Measurements from ENCODE around the gene LCN6. TPM values are rescaled to one million over a fixed set of nuclear protein-coding genes. Genes with fewer than 3 reads are reported as not detected.
A peak's percentile ranks its signal among the peaks of the same experiment; 100 is the strongest.

The LCN6 gene
- total and polyA plus RNA-seq, 2 of the 13 experiments (the other 11 are each of a cell fraction or from before 2014, with no cell fraction given) = not detected

DNA sequence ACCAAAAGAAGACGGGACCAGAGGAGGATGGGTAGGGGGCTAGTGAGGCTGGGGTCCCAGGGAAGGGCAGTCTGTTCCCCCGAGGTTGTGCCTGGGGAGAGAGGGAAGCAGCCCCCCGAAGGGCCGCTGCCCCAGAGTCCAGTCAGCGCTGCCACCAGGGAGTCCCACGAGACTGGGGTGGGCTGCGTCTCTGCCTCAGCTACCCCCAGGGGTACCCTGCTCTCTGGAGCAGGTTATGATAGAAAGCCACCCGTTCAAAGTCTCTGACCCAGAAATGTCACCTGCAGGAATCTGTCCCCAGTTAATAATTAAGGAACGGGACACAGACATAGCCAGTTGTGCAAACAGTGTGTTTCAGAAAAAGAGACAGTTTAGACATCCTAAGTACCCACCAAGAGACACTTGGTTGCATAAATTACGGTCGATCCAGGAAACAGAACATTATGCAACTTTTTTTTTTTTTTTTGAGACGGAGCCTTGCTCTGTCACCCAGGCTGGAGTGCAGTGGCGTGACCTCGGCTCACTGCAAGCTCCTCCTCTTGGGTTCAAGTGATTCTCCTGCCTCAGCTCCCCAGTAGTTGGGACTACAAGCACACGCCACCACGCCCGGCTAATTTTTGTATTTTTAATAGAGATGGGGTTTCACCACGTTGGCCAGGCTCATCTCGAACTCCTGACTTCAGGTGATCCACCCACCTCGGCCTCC, 50.4 kb downstream of the LCN6 start (continued):
- TF ChIP-seq, protein P1, sequence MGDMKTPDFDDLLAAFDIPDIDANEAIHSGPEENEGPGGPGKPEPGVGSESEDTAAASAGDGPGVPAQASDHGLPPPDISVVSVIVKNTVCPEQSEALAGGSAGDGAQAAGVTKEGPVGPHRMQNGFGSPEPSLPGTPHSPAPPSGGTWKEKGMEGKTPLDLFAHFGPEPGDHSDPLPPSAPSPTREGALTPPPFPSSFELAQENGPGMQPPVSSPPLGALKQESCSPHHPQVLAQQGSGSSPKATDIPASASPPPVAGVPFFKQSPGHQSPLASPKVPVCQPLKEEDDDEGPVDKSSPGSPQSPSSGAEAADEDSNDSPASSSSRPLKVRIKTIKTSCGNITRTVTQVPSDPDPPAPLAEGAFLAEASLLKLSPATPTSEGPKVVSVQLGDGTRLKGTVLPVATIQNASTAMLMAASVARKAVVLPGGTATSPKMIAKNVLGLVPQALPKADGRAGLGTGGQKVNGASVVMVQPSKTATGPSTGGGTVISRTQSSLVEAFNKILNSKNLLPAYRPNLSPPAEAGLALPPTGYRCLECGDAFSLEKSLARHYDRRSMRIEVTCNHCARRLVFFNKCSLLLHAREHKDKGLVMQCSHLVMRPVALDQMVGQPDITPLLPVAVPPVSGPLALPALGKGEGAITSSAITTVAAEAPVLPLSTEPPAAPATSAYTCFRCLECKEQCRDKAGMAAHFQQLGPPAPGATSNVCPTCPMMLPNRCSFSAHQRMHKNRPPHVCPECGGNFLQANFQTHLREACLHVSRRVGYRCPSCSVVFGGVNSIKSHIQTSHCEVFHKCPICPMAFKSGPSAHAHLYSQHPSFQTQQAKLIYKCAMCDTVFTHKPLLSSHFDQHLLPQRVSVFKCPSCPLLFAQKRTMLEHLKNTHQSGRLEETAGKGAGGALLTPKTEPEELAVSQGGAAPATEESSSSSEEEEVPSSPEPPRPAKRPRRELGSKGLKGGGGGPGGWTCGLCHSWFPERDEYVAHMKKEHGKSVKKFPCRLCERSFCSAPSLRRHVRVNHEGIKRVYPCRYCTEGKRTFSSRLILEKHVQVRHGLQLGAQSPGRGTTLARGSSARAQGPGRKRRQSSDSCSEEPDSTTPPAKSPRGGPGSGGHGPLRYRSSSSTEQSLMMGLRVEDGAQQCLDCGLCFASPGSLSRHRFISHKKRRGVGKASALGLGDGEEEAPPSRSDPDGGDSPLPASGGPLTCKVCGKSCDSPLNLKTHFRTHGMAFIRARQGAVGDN (CRISPR knock-in tag; IDR thresholded peaks at IDR 0.05) = peak; percentile 47; the same call in 1 of the 2 replicates
- TF ChIP-seq TEAD3 (CRISPR knock-in tag; optimal IDR thresholded peaks at IDR 0.05; ENCODE audit: borderline replicate concordance) (peak; percentile 26), PHB2 (IDR thresholded peaks at IDR 0.05; ENCODE audit: partially characterized antibody) (no peak), HNF4A (CRISPR knock-in tag; IDR thresholded peaks at IDR 0.05) (peak; percentile 81), ZNF749 (CRISPR knock-in tag; IDR thresholded peaks at IDR 0.05; ENCODE audit: borderline replicate concordance) (no peak), ISL2 (CRISPR knock-in tag; IDR thresholded peaks at IDR 0.05) (peak; percentile 28; the same call in 1 of the 2 replicates), ZBTB38 (CRISPR knock-in tag; IDR thresholded peaks at IDR 0.05) (no peak), CBFB (CRISPR knock-in tag; IDR thresholded peaks at IDR 0.05) (no peak), TCF7L2 (IDR thresholded peaks at IDR 0.05; ENCODE audit: low read depth, low read length) (no peak), ZNF879 (CRISPR knock-in tag; IDR thresholded peaks at IDR 0.05) (no peak), MAFF (IDR thresholded peaks at IDR 0.05; ENCODE audit: low read depth, low read length) (no peak), FIP1L1 (IDR thresholded peaks at IDR 0.05; ENCODE audit: borderline replicate concordance, insufficient read depth, low read depth, low read length) (no peak), ZNF496 (CRISPR knock-in tag; IDR thresholded peaks at IDR 0.05; ENCODE audit: insufficient replicate concordance) (no peak)
- TF ChIP-seq, protein P2, sequence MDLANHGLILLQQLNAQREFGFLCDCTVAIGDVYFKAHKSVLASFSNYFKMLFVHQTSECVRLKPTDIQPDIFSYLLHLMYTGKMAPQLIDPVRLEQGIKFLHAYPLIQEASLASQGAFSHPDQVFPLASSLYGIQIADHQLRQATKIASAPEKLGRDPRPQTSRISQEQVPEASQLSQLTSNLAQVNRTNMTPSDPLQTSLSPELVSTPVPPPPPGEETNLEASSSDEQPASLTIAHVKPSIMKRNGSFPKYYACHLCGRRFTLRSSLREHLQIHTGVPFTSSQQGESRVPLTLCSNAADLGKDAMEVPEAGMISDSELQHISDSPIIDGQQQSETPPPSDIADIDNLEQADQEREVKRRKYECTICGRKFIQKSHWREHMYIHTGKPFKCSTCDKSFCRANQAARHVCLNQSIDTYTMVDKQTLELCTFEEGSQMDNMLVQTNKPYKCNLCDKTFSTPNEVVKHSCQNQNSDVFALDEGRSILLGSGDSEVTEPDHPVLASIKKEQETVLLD (CRISPR knock-in tag; IDR thresholded peaks at IDR 0.05; ENCODE audit: low read depth) = no peak
- TF ChIP-seq, protein P3, sequence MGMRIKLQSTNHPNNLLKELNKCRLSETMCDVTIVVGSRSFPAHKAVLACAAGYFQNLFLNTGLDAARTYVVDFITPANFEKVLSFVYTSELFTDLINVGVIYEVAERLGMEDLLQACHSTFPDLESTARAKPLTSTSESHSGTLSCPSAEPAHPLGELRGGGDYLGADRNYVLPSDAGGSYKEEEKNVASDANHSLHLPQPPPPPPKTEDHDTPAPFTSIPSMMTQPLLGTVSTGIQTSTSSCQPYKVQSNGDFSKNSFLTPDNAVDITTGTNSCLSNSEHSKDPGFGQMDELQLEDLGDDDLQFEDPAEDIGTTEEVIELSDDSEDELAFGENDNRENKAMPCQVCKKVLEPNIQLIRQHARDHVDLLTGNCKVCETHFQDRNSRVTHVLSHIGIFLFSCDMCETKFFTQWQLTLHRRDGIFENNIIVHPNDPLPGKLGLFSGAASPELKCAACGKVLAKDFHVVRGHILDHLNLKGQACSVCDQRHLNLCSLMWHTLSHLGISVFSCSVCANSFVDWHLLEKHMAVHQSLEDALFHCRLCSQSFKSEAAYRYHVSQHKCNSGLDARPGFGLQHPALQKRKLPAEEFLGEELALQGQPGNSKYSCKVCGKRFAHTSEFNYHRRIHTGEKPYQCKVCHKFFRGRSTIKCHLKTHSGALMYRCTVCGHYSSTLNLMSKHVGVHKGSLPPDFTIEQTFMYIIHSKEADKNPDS (CRISPR knock-in tag; IDR thresholded peaks at IDR 0.05) = no peak
- TF ChIP-seq, protein P4, sequence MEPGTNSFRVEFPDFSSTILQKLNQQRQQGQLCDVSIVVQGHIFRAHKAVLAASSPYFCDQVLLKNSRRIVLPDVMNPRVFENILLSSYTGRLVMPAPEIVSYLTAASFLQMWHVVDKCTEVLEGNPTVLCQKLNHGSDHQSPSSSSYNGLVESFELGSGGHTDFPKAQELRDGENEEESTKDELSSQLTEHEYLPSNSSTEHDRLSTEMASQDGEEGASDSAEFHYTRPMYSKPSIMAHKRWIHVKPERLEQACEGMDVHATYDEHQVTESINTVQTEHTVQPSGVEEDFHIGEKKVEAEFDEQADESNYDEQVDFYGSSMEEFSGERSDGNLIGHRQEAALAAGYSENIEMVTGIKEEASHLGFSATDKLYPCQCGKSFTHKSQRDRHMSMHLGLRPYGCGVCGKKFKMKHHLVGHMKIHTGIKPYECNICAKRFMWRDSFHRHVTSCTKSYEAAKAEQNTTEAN (CRISPR knock-in tag; conservative IDR thresholded peaks at IDR 0.05) = peak; percentile 94
- TF ChIP-seq, protein P5, sequence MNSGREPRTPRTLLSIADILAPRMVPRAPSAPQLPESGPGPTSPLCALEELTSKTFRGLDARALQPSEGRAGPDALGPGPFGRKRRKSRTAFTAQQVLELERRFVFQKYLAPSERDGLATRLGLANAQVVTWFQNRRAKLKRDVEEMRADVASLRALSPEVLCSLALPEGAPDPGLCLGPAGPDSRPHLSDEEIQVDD (CRISPR knock-in tag; IDR thresholded peaks at IDR 0.05; ENCODE audit: borderline replicate concordance) = no peak
- TF ChIP-seq, protein P6, sequence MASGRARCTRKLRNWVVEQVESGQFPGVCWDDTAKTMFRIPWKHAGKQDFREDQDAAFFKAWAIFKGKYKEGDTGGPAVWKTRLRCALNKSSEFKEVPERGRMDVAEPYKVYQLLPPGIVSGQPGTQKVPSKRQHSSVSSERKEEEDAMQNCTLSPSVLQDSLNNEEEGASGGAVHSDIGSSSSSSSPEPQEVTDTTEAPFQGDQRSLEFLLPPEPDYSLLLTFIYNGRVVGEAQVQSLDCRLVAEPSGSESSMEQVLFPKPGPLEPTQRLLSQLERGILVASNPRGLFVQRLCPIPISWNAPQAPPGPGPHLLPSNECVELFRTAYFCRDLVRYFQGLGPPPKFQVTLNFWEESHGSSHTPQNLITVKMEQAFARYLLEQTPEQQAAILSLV (CRISPR knock-in tag; IDR thresholded peaks at IDR 0.05; ENCODE audit: borderline replicate concordance) = no peak
